DMS79 (cell line): ENCODE data around the gene ADAT3.
A peak's percentile ranks its signal among the peaks of the same experiment; 100 is the strongest.

Source experiments
- DNase-seq: peaks from one replicate; lab custom pipeline; 2025; lab: John Stamatoyannopoulos, UW

Gene ADAT3

DNA sequence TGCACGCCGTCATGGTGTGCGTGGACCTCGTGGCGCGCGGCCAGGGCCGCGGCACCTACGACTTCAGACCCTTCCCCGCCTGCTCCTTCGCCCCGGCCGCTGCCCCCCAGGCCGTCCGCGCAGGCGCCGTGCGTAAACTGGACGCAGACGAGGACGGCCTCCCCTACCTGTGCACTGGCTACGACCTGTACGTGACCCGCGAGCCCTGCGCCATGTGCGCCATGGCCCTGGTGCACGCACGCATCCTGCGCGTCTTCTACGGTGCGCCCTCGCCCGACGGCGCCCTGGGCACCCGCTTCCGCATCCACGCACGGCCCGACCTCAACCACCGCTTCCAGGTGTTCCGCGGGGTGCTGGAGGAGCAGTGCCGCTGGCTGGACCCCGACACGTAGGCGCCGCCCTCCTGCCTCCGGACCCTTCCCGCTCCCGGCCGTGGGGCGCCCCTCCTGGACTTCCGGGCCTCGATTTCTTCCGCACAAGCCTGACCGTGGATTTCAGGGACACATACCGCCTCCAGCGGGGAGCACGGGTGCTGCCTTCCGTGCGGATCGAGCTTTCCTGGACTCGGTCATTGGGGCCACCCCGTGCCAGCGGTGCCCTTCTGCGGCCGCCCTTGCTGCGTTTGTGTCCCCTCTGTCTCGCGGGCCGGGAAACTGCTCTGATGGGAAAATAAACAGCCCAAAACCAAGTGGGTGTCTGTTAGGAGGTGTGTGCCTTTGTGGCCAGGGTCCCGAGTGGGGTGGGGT is 7.7 kb downstream of the ADAT3 start:
- DNase-seq: no peak

DNA sequence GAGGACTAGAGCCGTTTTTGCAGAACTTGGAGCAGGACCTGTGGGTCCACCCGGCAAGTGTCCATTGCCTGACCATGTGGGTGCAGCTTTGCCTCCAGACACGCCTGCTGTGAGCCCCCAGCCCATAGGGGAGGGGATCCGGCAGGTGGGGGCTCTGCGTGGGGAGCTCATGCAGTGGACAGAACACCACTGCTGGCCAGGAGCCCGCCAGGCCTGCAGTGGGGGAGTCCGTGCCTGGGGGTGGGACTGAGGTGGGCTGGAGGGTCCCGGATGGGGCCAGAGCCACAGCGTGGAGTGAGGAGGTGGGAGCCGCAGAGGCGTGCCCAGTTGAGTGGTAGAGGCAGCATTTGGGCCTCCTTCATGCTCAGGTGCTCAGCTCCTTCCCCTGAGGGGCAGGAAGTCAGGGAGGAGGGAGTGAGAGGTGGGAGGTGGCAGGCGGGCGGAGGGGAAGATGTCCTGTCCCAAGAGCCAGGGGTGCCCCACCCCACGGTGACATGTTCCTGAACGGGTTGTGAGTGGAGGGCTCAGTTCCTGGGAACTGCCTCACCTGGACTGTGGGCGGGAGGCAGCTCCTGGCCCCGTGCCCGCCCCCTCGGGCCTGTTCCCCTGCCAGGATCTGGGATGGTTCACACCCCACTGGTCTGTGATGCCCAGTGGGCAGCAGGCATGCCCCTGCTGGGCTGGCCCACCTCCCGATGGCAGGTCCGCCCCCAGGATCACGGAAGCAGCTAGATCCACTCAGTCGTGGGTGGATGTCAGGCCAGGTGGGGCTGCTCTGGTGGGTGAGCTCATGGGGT is 8.8 kb downstream of the ADAT3 start:
- DNase-seq: no peak

DNA sequence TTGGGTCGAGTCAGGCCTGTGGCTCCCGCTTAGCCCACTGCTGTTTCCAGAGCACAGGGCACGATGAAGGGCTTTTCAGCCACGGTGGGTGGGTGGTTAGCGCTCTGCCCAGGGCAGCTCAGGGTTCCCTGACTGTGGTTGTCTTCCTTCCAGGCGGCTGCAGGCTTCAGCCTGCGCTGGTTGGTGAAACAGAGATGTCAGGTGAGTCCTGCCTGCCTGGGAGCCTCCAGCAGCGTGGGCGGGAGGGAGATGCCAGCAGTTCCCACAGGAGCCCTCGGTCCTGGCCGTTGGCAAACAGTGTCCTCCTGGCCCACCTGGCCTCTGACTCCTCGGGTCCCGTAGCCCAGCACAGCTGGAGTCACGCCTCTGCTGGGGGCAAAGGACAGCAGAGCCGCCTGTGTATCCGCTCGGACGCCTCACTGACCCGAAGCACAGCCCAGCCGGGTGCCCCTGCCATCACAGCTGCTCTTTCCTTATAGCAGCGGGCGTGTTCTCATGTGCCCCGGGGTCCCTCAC is 9.7 kb downstream of the ADAT3 start:
- no peak for DNase-seq

DNA sequence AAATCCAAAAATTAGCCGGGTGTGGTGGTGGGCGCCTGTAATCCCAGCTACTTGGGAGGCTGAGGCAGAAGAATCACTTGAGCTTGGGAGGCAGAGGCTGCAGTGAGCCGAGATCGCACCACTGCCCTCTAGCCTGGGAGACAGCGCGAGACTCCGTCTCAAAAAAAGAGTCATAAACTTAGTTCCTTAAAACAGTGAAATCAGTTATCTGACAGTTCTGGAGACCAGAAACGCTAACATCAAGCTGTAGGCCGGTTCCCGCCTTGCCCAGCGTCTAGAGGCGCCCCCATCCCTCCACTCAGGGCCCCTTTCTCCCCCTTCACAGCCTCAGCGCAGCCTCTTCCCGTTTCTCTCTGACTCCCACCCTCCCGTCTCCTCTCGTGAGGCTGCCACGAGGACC is 11.9 kb downstream of the ADAT3 start:
- no peak for DNase-seq

DNA sequence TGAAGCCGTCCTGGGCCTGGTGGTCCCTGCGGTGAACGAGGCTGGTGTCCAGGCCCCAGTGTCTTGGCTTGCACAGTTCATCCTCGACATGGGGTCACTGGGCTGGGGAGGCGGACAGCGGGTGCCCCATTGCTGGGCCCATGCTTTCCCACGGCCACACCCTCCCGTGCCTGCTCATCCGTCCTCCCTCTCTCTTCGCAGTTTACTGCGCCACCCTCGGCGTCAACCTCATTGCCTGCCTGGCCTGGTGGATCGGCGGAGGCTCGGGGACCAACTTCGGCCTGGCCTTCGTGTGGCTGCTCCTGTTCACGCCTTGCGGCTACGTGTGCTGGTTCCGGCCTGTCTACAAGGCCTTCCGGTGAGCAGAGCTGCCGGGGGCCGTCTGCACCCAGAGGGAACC is 12.7 kb downstream of the ADAT3 start:
- no peak for DNase-seq

DNA sequence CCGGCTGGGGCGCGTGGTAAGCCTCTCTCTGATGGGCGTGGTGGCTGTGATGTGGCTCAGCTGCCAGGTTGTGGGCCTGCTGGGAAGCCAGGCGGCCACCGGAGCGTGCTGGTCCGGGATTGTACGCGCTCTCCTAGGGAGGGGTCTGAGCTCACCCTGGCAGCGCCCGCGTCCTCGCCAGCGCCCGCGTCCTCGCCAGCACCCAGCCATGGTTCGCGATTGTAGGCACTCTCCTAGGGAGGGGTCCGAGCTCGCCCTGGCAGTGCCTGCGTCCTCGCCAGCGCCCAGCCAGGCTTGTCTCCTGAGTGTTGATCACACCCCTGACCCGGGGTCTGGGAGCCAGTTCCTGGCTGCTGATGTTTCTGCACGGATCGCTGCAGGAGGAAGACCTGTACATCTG is 13.8 kb downstream of the ADAT3 start:
- no peak for DNase-seq

DNA sequence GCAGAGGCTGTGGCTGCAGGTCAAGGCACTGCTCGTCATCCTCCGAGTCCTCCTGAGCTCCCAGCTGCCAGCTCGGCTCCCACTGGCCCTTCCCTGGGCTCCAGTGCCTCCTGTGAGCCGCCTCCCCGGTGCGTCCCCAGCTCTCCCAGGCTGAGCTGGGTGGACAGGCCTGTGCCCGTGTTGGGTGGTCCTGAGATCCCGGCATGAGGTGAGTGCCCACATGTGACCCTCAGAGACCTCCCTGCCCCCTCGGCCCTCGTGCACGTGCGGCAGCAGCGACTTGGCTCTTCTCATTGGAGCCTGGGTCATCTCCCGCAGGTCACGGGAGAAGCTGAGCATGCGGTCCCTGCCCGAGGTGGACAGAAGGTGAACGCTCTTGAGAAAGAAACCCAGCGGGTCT is 15.4 kb downstream of the ADAT3 start:
- DNase-seq: no peak

DNA sequence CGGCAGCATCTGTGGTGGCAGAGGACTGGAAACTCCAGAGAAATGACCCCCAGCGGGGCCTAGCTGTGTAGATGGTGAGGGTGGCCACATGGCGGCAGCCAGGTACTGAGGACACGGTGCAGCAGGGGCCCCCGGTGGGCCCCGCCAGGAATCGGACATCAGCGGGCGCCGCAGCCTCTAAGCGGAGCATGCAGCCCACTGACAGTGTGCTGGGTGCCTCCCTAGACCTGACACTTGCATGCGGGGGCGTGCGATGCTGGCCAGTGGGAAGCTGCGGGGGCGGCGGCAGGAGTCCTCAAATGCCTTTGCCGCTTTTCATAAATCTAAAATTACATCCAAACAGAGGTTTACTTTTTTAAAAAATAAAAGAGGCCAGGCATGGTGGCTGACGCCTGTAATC is 16.1 kb downstream of the ADAT3 start:
- no peak for DNase-seq

DNA sequence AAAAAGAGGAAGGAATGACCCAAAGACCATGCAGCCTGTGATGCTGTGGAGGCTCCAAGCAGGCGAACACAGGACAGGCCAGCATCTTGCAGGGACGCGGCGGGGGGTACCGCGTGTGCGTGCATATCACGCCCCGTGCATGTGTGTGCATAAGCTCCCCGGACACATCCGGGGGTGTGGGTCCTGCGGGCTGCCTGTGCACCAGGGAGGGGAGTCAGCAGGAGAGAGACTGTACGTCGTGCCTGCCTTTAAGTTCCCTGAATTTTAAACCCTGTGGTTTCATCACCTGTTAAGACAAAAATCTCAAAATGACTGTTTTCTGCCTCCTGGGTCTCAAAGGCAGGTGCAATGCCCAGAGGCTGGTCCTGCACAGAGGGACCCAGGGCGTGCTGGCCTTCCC is 16.6 kb downstream of the ADAT3 start:
- no peak for DNase-seq

DNA sequence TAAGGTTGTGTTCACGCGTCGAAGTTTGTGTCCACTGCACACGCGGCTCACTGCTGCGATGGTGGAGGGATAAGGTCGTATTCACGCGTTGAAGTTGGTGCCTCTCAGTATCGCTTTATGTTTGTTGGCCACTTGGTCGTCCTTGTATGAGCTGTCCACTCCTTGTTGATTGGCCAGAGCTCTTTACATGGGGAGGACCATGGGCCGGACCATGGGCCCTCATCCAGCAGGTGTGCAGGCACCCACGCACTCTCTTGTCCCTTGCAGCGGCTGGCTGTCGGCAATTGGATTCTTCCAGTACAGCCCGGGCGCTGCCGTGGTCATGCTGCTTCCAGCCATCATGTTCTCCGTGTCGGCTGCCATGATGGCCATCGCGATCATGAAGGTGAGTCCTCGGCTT is 17.6 kb downstream of the ADAT3 start:
- no peak for DNase-seq

DNA sequence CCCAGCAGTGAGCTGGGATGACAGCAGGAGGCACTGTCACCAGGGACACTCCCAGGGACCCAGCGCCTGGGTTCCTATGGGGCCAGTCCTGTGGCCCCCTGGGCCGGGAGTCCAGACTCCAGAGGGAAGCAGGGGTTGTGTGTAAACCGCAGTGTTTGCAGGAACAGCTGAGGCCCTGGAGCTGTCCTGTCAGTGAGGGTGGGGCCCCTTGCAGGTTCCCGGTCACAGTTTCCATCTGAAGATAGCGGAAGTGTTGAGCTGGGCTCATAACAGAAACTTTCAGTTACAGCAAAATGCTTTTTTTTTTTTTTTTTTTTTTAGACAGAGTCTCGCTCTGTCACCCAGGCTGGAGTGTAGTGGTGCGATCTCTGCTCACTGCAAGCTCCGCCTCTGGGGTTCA is 18.1 kb downstream of the ADAT3 start:
- DNase-seq: no peak

DNA sequence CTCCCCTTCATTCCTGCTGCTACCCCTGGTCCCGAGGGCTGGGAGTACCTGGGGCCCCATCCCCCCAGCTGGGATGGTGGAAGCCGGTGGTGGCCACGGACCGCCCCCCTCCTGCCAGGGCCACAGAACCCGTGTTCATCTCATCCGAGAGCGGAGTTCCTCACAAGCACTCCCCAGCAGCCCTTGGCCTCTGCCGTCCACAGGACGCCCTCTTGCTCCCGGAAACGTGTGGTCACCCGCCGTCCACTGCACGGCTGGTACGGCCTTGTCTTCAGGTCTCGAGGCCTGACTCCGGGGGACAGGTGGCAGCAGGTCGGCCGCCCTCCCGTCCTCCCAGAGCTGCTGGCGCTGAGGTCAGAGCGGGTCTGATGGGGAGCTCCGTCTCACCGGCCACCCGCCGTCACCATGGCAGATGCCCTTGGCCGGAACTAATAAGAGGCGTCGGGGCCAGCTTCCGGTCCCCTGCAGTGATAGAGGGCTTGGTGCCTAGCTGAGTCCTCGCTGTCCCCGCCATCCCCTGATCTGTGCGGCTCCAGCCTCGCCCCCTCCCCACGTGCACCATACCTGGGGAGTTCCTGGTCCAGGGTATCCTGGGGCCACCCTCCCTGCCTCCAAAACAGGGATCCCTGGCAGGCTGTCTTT is 19.2 kb downstream of the ADAT3 start:
- no peak for DNase-seq

DNA sequence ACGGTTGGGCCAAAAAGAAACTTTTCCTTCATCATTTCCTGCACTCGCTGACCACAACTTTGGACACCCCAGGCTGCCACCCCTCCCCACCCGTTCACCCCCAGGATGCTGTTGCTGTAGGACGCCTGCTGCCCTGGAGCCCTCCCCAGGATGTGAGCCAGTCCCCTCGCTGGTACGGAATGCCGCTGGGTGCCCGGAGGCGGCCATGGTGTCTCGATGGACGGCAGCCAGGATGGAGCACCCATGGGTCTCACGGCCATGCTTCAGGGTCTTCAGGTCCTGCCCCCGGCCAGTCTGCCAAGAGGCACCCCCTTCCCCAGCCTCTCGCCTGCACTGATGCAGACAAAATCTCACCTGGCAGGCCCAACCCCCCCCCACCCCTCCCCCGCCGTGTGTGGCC is 20.3 kb downstream of the ADAT3 start:
- DNase-seq: no peak

DNA sequence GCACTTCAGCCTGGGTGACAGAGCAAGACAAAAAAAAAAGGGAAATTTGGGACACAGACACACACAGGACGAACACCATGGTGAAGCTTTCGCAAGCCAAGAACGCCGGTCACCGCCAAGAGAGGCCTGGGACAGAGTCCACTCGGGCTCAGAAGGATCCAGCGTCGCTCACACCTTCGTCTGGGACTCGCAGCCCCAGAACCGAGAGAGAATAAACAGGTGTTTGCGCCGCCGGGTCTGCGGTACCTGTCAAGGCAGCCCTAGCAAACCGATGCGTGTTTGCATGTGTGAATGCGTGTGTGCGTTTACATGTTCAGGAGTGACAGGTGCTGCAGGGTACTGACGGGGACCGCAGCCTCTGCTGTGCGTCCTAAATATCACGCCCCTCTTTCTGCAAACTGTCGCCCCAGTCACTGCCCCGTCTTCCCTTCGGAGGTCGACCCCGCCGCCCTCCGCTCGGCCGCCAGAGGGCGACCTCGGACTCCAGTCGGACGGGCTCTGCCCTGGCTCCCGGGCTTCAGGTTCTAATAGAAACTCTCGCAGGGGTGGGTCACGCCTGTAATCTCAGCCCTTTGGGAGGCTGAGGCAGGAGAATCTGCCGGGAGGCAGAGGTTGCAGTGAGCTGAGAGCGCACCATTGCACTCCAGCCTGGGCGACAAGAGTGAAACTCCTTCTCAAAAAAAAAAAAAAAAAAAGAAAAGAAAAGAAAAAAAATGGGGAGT is 24.0 kb downstream of the ADAT3 start:
- DNase-seq: peak; percentile 37

DNA sequence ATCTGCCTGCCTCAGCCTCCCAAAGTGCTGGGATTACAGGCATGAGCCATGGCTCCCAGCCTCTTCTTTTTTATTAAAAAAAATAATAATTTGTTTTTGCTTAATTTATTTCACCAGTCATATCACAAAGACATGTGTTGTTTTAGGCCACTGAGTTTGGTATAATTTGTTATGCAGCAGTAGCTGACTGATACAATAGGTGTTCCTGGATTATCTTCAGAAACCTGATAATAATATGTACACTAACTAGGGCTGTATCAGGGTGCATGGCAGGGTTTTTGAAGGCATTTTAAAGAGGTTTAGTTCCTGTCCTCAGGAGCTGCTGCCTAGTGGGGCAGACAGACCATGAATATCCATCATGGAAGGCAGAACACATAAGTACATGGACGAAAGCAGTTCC is 26.2 kb downstream of the ADAT3 start:
- DNase-seq: no peak

DNA sequence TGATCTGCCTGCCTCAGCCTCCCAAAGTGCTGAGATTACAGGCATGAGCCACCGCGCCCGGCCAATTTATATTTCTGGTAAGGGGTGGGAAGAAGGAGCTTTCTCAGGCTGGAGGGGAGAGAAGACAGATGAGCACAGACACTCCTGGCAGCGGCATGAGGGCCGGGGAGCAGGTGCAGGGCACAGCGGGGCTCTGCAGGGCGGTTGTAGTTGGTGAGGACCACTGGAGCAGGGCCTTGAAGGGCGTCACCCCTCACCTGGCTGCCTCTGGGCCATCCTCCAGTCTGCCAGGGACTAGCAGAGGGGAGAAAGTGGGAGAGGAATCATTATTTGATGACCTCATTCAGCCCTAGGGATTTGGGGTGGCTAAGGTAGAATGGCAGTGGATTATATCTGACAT is 27.2 kb downstream of the ADAT3 start:
- DNase-seq: no peak

DNA sequence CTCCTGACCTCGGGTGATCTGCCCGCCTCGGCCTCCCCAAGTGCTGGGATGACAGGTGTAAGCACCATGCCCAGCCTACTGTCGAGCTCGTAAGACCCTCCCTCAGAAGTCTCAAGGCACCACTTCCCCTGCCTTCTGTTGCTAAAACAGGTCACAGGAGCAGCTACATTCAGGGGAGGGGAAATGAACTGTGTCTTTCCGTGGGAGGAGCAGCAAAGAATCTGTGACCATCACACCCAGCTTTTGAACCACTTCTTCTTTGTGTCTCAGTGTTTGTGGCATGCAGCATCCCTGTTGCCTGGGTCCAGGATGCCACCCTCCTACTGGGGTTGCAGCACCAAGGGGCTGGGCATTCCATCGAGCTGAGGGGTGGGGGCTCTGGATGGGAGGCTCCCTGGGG is 28.0 kb downstream of the ADAT3 start:
- no peak for DNase-seq

DNA sequence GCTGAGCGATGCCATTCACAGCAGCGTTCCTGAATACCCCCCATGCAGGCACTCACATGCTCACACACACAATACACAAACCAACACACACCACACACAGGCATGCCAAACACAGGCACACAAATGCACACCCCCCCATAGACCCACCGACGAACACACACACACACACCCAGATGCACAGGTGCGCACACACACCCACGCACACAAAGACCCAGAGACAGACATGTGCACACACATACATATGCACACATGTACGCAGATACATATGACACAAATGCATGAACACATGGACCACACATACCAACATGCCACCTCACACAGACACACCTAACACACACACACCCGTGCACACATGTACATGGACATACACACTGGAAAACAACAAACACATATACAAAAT is 28.7 kb downstream of the ADAT3 start:
- DNase-seq: no peak

DNA sequence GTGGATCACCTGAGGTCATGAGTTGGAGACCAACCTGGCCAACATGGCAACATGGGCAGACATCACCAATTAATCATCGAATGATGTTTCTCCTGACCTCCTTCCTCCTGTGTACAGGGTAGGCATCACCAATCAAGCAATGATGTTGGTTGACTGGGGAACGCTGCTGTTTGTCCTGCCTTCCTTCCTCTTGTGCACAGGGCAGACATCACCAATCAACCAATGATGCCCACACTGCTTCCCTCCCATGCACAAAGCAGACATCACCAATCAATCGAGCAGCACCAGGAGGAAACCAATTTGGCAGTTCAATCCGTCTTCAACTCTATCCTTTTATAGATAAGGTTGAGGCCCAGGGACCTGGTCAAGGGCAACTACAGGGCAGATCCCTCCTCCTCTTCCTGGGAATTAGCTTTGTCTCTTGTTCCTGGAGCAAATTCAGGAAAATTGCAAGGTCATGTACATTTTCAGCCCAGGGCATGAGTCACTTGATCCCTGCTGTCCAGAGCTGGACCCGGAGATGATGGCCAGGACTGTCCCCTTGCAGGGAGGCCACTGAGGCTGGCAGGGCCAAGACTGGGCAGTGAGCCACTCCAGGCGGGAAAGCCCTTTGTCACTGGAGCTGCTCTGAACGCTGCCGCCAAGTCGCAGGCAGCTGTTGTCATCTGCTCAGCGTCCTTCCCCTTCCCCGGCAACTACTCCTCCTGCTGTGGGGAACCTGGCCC is 30.4 kb downstream of the ADAT3 start:
- DNase-seq: no peak

DNA sequence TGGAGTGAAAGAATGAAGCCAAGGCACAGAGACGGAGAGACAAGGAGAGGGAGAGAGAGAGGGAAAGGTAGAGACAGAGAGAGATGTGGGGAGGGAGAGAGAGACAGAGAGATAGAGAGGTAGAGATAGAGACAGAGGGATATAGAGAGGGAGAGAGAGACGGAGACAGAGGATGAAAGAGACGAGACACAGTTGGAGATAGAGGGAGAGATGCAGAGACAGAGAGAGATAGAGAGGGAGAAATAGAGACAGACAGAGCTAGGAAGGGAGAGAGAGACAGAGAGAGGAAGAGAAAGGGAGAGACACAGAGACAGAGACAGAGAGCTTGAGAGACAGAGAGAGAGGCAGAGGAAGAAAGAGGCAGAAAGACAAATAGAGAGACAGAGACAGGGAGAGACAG is 31.2 kb downstream of the ADAT3 start:
- DNase-seq: no peak

DNA sequence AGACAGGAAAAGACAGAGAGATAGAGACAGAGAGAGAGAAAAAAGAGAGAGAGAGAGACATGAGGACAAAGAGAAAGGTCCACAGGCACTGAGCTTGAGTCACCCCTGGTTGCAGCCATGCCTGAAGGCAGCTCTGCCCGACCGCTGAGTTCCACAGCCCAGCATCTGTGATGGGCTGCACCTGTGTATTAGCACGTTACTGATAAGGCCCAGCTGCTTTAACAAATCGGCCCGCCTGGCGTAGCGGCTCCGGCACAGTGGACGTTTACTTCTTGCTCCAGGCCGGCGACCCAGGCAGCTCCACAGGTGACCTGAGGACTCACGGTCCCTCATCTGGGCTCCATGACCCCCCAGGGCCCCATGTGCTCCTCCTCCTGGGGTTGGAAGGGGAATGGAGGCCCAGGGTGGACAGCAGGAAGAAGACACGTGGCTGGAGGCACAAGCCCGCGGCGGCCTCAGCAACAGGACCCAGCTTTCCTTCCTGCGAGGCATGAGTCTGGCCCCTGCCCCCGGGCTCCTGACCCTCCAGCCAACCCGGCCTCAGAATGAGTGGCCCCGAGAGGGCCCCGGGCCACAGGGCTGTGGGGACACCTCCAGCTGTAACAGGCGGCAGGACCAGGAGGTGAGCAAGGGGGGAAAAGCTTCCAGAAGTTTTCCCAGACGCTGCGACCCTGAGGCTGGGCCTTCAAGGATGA is 31.9 kb downstream of the ADAT3 start:
- no peak for DNase-seq
